ENCODE results near the gene HOXB4. TPM values are rescaled to one million over a fixed set of nuclear protein-coding genes. Genes with fewer than 3 reads are reported as not detected.

Gene HOXB4
- total RNA-seq (2021) (9.7 and 11.9 TPM in 2 replicates), Bru-seq, nascent RNA (percentile 76 among the genes with signal in this experiment), BruChase-seq, experiment 1, labeled RNA remaining after a 2-hour chase (percentile 90 among the genes with signal in this experiment), BruChase-seq, experiment 2, labeled RNA remaining after a 6-hour chase (percentile 84 among the genes with signal in this experiment)
- long read RNA-seq, transcript HOXB4-201 (2 exons, 3,757 nt) = major isoform, 11 of 18 reads
- long read RNA-seq, partial matches to known transcripts = 7 of 18 reads
- long read RNA-seq, other reads (novel, unspliced or antisense) = 0 of 18 reads

DNA sequence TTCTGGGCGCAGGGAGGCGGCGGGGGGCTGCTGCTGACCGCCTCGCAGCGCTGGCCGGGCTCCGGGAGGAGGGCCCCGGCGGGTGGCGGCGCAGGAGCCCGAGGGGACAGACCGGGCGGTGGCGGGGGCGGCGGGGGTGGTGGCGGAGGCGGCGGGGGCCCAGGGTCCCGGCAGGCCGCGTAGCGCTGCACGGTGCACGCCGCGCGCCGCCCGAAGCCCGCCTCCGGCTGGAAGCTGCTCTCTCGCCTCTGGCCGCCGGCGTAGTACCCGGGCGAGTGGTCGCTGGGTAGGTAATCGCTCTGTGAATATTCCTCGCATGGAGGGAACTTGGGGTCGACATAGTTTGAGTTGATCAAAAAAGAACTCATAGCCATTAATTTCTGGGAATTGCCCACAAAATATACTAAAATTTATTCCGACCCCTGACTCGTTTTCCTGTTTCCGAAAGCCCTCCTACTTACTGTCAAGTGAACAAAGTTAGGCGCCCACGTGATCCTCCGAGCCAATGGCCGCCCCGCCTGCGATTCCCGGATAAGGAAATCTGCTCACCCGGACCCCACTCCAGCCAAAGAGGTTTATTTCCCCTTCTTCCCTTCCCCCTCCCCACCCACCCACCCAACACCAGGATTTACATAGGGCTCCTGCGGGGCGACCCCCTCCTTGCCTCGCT lies at the start of gene HOXB4:
Gene HOXB4 (minus strand): TSS at position 405 of the 670 bp plus-strand sequence. CDS start 31 bp downstream, at position 374.
- TF ChIP-seq, protein P1, sequence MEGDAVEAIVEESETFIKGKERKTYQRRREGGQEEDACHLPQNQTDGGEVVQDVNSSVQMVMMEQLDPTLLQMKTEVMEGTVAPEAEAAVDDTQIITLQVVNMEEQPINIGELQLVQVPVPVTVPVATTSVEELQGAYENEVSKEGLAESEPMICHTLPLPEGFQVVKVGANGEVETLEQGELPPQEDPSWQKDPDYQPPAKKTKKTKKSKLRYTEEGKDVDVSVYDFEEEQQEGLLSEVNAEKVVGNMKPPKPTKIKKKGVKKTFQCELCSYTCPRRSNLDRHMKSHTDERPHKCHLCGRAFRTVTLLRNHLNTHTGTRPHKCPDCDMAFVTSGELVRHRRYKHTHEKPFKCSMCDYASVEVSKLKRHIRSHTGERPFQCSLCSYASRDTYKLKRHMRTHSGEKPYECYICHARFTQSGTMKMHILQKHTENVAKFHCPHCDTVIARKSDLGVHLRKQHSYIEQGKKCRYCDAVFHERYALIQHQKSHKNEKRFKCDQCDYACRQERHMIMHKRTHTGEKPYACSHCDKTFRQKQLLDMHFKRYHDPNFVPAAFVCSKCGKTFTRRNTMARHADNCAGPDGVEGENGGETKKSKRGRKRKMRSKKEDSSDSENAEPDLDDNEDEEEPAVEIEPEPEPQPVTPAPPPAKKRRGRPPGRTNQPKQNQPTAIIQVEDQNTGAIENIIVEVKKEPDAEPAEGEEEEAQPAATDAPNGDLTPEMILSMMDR (conservative IDR thresholded peaks at IDR 0.05; ENCODE audit: low read depth, low read length) = no peak
- TF ChIP-seq EZH2 (IDR thresholded peaks at IDR 0.05; ENCODE audit: borderline replicate concordance, low read depth, low read length, poor library complexity, severe bottlenecking) = no peak
- H3K4me1 ChIP-seq (ENCODE audit: insufficient read depth, low read length, poor library complexity, severe bottlenecking) = peaks cover 40% of the 10 kb centered on the region
- peak; percentile 89 for DNase-seq (ENCODE audit: low spot score)
- H3K36me3 ChIP-seq (ENCODE audit: insufficient read depth, low read length, poor library complexity, severe bottlenecking) = no peaks in the 10 kb centered on the region
- peak within 1 kb of the TSS; percentile 79 for H3K27ac ChIP-seq (ENCODE audit: low read depth, low read length, poor library complexity, severe bottlenecking)
- intact Hi-C loops (cut with micrococcal nuclease; ENCODE audit: unreplicated experiment) = loop anchor here (2.0 kb wide), 1 partner anchor 35 kb away; no protein-coding TSS in a partner anchor
- no peaks in the 10 kb centered on the region for H3K27me3 ChIP-seq (replicated peaks; ENCODE audit: insufficient read depth, low read depth, low read length, poor library complexity)
- CTCF ChIA-PET = interaction anchor here (0.6 kb wide), 1 partner anchor 207 kb away, joined by 3 read pairs; no protein-coding TSS in a partner anchor
- no peaks in the 10 kb centered on the region for H3K9me3 ChIP-seq (ENCODE audit: low read depth, low read length, poor library complexity, severe bottlenecking)
- H3K4me3 ChIP-seq (ENCODE audit: low read depth, low read length, poor library complexity, severe bottlenecking) = peak within 1 kb of the TSS; percentile 57
- POLR2A ChIA-PET (ENCODE audit: low non-redundant PET) = no interaction called here
- BruUV-seq (replicated peaks) = no TSS peak

DNA sequence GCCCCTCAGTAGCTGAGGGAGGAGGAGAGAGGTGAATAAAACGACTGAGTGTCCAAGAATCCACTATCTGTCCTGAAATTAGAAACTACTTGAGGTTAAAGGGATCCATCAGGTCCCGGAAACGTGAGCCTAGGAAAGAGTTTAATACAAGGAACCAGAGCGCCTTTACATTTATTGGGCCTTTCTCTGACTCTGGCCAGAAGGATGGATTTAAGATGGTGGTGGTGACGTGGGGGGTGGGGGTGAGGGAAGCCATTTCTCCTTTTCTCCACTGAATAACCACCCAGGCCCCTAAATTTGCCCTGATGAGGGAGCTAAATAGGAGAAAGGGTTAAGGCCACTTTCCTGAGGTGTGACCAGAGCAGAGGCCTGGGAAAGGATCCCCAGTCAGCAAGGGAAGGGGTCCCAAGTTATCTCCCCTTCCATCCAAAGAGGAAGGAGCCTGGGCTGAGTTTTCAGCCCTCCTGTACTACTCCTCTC lies 49.0 kb upstream of the HOXB4 start:
- no peaks in the 10 kb centered on the region for H3K27me3 ChIP-seq (replicated peaks; ENCODE audit: insufficient read depth, low read depth, low read length, poor library complexity)
- no peaks in the 10 kb centered on the region for H3K36me3 ChIP-seq (ENCODE audit: insufficient read depth, low read length, poor library complexity, severe bottlenecking)
- BruUV-seq (replicated peaks) = no TSS peak
- DNase-seq (ENCODE audit: low spot score) = no peak
- intact Hi-C loops (cut with micrococcal nuclease; ENCODE audit: unreplicated experiment) = no loop called here
- H3K9me3 ChIP-seq (ENCODE audit: low read depth, low read length, poor library complexity, severe bottlenecking) = no peaks in the 10 kb centered on the region
- POLR2A ChIA-PET (ENCODE audit: low non-redundant PET) = interaction anchor here (0.6 to 0.7 kb wide), 2 partner anchors 182 to 411 kb away, joined by 4 to 6 read pairs; no protein-coding TSS in a partner anchor
- peaks cover 20% of the 10 kb centered on the region for H3K4me1 ChIP-seq (ENCODE audit: insufficient read depth, low read length, poor library complexity, severe bottlenecking)
- peak overlapping the region; percentile 60 for H3K4me3 ChIP-seq (ENCODE audit: low read depth, low read length, poor library complexity, severe bottlenecking)
- H3K27ac ChIP-seq (ENCODE audit: low read depth, low read length, poor library complexity, severe bottlenecking) = peak overlapping the region; percentile 52
- CTCF ChIA-PET = interaction anchor here (0.9 to 1.4 kb wide), 2 partner anchors 9 to 13 kb away, joined by 3 read pairs; no protein-coding TSS in a partner anchor
- TF ChIP-seq, protein P1 (conservative IDR thresholded peaks at IDR 0.05; ENCODE audit: low read depth, low read length) = no peak
- no peak for TF ChIP-seq EZH2 (IDR thresholded peaks at IDR 0.05; ENCODE audit: borderline replicate concordance, low read depth, low read length, poor library complexity, severe bottlenecking)

DNA sequence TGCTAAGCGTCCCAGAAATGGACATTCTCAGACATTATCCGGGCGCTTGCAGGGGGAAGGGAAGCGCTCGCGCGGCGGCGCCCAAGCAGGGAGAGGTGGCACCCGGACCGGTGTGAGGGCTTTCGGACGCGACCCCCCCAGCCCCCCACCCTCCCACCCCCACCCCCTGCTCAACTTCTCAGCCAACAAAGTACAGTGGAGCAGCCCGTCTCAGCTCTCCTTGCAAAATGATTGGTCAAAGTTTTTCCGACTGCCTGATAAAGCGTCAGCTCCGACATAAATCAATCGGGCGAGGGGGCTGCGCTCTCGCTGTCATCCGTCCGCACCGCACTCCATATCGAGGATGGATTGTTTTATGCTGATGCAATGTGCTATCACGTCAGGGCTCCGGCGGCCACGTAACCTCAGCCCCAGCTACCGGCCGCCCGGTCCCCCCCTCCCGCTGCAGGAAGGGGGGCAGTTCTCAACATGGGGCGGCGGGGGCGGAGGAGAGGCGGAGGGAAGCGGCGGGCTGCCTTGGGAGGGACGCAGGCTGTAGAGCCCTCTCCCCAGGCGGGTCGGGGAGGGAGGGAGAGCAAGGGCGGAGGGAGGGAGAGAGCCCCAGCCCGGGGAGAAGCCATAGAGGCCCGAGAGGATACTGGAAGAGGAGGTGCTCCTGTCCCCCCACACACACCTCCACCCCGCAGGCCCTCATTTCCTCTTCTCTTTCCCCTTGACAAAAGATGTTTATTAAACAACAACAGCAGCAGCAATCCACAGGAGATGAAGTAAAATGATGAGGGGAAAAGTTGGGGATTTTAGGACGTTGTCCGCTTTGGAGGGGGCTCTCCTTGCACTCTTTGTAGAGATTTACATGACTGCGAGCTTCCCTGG lies 48.3 kb upstream of the HOXB4 start, which contains the start of gene HOXB9:
Gene HOXB9 (minus strand): TSS at position 114 of the 873 bp plus-strand sequence. CDS start 89 bp downstream, at position 25.
- no TSS peak for BruUV-seq (replicated peaks)
- intact Hi-C loops (cut with micrococcal nuclease; ENCODE audit: unreplicated experiment) = no loop called here
- Histone ChIP-seq H3K36me3 (ENCODE audit: insufficient read depth, low read length, poor library complexity, severe bottlenecking) (no peaks in the 10 kb centered on the region), H3K4me1 (ENCODE audit: insufficient read depth, low read length, poor library complexity, severe bottlenecking) (peaks cover 20% of the 10 kb centered on the region), H3K9me3 (ENCODE audit: low read depth, low read length, poor library complexity, severe bottlenecking) (no peaks in the 10 kb centered on the region), H3K27ac (ENCODE audit: low read depth, low read length, poor library complexity, severe bottlenecking) (peak within 1 kb of the TSS; percentile 64), H3K4me3 (ENCODE audit: low read depth, low read length, poor library complexity, severe bottlenecking) (peak within 1 kb of the TSS; percentile 60), H3K27me3 (replicated peaks; ENCODE audit: insufficient read depth, low read depth, low read length, poor library complexity) (no peaks in the 10 kb centered on the region)
- CTCF ChIA-PET = interaction anchor here (0.6 to 2.6 kb wide), 4 partner anchors 10 to 21 kb away, joined by 3 to 7 read pairs (median 4); no protein-coding TSS in a partner anchor
- POLR2A ChIA-PET (ENCODE audit: low non-redundant PET) = interaction anchor here (0.6 to 0.7 kb wide), 5 partner anchors 16 to 411 kb away, joined by 3 to 12 read pairs (median 6); partner anchors contain the start of gene HOXB7
- no peak for TF ChIP-seq EZH2 (IDR thresholded peaks at IDR 0.05; ENCODE audit: borderline replicate concordance, low read depth, low read length, poor library complexity, severe bottlenecking)
- TF ChIP-seq, protein P1 (conservative IDR thresholded peaks at IDR 0.05; ENCODE audit: low read depth, low read length) = no peak
- DNase-seq (ENCODE audit: low spot score) = peak; percentile 64

Measured in A673 (cell line).